BLaER1 treated with 17β-estradiol and CSF1 and Interleukin-3, amounts not matched to agents 10 nM and 100 nM (cell line): ENCODE results near the gene ANP32A.
A peak's percentile ranks its signal among the peaks of the same experiment; 100 is the strongest.
"Not testable (repeated sequence)": the region's sequence is repeated elsewhere in the genome, so short reads cannot be mapped to it uniquely, and the experiment has no call there.

Experiments
- H3K27ac ChIP-seq, 11 experiments: shearing (Covaris generic); formaldehyde crosslinking; 2 replicates each; pipeline ENCODE4 v1.8.1; 2022
- H3K27me3 ChIP-seq, 11 experiments: shearing (Covaris generic); formaldehyde crosslinking; 2 replicates each; pipeline ENCODE4 v1.8.1; 2022
- H3K36me3 ChIP-seq, 11 experiments: shearing (Covaris generic); formaldehyde crosslinking; 2 replicates each; pipeline ENCODE4 v1.8.1; 2022
- H3K4me1 ChIP-seq, 10 experiments: shearing (Covaris generic); formaldehyde crosslinking; 2 replicates each; pipeline ENCODE4 v1.8.1; 2022
- H3K4me2 ChIP-seq, 11 experiments: shearing (Covaris generic); formaldehyde crosslinking; 2 replicates each; pipeline ENCODE4 v1.8.1; 2022
- H3K4me3 ChIP-seq, 10 experiments: shearing (Covaris generic); formaldehyde crosslinking; 2 replicates each; pipeline ENCODE4 v1.8.1; 2022
- H3K9ac ChIP-seq, 11 experiments: shearing (Covaris generic); formaldehyde crosslinking; 2 replicates each; pipeline ENCODE4 v1.8.1; 2022
- H3K9me3 ChIP-seq, 11 experiments: shearing (Covaris generic); formaldehyde crosslinking; replicated peaks in 1 of 11; 2 replicates each; pipeline ENCODE4 v1.8.1; 2022
- H4K20me1 ChIP-seq, 11 experiments: shearing (Covaris generic); formaldehyde crosslinking; 2 replicates each; pipeline ENCODE4 v1.8.1; 2022
- Cebpa-rat ChIP-seq, 11 experiments: shearing (Covaris generic); IDR thresholded peaks; 2 replicates each; pipeline ENCODE4 v1.8.1; 2022

The ANP32A gene

DNA sequence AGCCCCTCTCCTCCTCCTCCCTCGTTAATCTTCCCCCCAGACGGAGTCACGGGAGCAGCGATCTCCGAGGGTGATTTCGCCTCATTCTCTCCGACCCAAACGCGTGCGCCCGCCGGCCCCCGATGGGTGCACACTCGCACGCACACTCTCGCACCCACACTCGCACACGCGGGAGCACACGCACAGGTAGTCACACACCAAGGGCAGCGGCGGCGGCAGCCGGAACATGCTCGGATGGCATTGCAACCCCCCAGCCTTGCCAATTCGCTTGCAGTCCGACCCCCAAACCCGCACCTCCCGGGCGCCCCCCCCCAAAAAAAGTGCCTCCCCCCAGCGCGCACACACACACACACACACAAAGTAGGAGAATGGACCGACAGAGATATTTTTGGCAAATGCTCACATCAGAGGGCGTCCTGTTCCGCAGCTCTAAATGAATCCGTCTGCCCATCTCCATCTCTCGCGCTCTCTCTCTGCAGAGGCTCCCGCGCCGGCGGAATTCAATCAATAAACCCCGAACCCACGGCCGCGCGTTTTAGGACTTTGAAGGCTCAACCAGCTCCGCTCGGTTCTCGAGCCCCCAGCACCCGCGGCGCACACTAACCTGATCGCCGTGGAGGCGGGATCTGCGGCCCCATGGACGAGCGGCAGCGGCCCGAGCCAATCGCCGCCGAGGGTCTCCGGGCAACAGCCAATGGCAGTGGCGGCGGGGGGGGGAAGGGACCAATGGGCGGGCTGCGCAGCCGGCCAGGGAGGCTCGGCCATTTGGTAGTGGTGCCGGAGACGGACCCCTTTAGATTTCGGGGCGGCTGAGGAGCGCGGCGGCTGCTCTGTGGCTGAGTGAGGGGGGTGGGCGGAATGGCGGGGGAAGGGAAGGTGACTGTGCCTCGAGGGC, at the start of gene ANP32A:
Gene ANP32A (minus strand): TSS at position 601 of the 895 bp plus-strand sequence. CDS start 144 bp downstream, at position 457.
- Histone ChIP-seq H3K9ac (peak within 1 kb of the TSS; percentile 93 to 100 (median 100)), H4K20me1 (peaks cover 12 to 27% (median 18%) of the 10 kb centered on the region in 11 experiments), H3K4me3 (peak within 1 kb of the TSS; percentile 79 to 99 (median 96)), H3K27ac (peak within 1 kb of the TSS; percentile 97 to 100 (median 100)), H3K36me3 (peaks cover 0 to 11% (median 7%) of the 10 kb centered on the region in 11 experiments; a peak in 11 of 22 replicates), H3K4me1 (peaks cover 23 to 32% (median 30%) of the 10 kb centered on the region in 10 experiments), H3K4me2 (peak within 1 kb of the TSS; percentile 84 to 99 (median 93)), H3K9me3 (no peaks in the 10 kb centered on the region), H3K27me3 (no peaks in the 10 kb centered on the region)
- no peak for TF ChIP-seq Cebpa-rat (IDR thresholded peaks at IDR 0.05)

DNA sequence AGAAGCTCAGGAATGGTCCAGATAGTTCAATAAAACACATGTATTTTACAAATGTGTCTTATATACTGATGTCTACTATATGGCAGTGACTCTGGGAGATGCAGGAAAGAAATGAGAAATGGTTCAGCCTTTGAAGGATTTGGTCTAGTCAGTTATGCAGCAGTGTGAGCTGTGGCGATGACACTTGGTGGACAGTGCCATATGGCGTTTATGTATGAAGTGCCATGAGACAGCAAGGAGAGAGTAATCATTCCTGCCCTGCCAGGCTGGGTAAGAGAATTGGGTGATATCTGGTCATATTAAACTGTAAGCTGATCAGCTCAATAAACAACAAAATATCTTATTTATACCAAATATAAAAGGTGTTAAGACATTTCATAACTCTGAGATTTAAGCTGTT, 47.6 kb upstream of the ANP32A start:
- Histone ChIP-seq H3K9ac (no peak overlapping the region), H4K20me1 (no peaks in the 10 kb centered on the region), H3K4me2 (no peak overlapping the region), H3K27me3 (no peaks in the 10 kb centered on the region), H3K36me3 (no peaks in the 10 kb centered on the region), H3K4me3 (no peak overlapping the region), H3K9me3 (peaks cover 9 to 11% (median 10%) of the 10 kb centered on the region in 11 experiments), H3K4me1 (no peaks in the 10 kb centered on the region), H3K27ac (no peak overlapping the region)
- no peak for TF ChIP-seq Cebpa-rat (IDR thresholded peaks at IDR 0.05)

DNA sequence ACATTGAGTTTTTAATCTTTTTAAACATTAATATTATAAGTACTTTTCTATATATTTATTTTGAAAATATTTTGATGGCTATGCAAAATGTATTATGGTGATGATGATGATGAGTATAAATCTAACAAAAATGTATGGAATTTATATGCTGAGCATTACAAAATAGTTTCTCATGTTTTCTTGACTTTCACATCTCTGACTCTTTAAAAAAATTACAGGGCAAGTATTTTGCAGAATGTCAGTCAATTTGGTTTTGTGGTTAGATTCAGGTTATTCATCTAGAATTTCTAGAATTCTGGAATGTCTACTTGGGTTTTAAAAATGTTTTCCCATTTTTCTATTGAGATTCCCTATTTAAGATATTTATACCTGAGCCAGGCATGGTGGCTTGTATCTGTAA, 41.7 kb upstream of the ANP32A start:
- TF ChIP-seq Cebpa-rat (IDR thresholded peaks at IDR 0.05) = no peak

DNA sequence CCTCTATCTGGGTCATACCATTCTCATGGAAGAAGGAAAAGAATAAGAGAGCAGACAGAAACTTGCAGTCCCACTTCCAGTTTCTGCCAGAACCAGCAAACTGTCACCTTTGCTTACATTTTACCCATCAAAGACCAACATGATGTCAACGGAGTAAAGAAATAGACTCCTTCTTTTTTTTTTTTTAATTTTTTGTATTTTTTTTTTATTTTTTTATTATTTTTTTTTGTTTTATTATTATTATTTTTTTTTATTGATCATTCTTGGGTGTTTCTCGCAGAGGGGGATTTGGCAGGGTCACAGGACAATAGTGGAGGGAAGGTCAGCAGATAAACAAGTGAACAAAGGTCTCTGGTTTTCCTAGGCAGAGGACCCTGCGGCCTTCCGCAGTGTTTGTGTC, 38.0 kb upstream of the ANP32A start:
- not testable (repeated sequence) for H3K9ac ChIP-seq, H3K4me3 ChIP-seq, H3K27me3 ChIP-seq, H3K4me1 ChIP-seq, H4K20me1 ChIP-seq, H3K4me2 ChIP-seq, H3K27ac ChIP-seq, H3K36me3 ChIP-seq
- peaks cover 40 to 59% (median 55%) of the 10 kb centered on the region in 11 experiments for H3K9me3 ChIP-seq

More for the DNA sequence above, 41.7 kb upstream of the ANP32A start:
- H3K4me3 ChIP-seq = no peak overlapping the region
- H4K20me1 ChIP-seq = no peaks in the 10 kb centered on the region
- no peak overlapping the region for H3K9ac ChIP-seq
- H3K27me3 ChIP-seq = no peaks in the 10 kb centered on the region
- H3K4me1 ChIP-seq = no peaks in the 10 kb centered on the region
- no peaks in the 10 kb centered on the region for H3K36me3 ChIP-seq
- no peak overlapping the region for H3K4me2 ChIP-seq
- no peak overlapping the region for H3K27ac ChIP-seq
- H3K9me3 ChIP-seq = peaks cover 30 to 51% (median 47%) of the 10 kb centered on the region in 11 experiments

DNA sequence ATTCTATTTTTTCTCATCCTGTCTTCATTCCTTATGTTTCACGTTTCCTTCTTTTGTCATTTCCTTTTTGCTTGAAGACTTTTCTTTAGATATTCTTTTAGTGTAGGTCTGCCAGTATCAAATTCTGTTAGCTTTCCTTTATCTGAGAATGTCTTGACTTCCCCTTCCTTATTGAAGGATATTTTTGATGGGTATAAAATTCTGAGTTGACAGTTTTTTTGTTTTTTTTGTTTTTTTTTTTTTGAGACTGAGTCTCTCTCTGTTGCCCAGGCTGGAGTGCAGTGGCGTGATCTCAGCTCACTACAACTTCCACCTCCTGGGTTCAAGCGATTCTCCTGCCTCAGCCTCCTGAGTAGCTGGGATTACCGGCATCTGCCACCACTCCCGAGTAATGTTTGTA, 36.7 kb upstream of the ANP32A start:
- not testable (repeated sequence) for H4K20me1 ChIP-seq, H3K36me3 ChIP-seq, H3K27me3 ChIP-seq, H3K9ac ChIP-seq, H3K4me3 ChIP-seq, H3K4me2 ChIP-seq, H3K27ac ChIP-seq, H3K4me1 ChIP-seq
- peaks cover 28 to 47% (median 43%) of the 10 kb centered on the region in 11 experiments for H3K9me3 ChIP-seq

DNA sequence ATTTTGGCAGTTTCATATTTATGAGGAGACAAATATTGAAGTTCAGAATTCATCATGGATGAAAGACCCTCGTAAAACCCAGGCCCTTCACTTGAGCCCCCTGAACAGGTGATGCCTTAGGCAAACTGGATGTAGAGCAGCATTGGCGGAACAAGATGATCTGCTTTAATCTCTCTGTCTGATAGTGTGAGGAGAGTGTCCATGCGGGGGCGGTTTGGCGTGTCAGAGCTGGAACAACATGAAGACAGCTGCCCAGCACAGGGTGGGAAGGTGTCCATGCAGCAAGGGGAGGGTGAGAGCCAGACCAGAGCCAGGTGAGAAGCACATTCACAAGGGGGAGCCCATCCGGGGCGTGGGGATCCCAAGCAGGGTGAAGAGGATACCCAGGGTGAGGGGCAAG, 31.8 kb upstream of the ANP32A start:
- no peak overlapping the region for H3K9ac ChIP-seq
- TF ChIP-seq Cebpa-rat (IDR thresholded peaks at IDR 0.05) = no peak
- H3K27me3 ChIP-seq = no peaks in the 10 kb centered on the region
- no peak overlapping the region for H3K27ac ChIP-seq
- H4K20me1 ChIP-seq = no peaks in the 10 kb centered on the region
- H3K4me2 ChIP-seq = no peak overlapping the region
- H3K4me1 ChIP-seq = no peaks in the 10 kb centered on the region
- H3K4me3 ChIP-seq = no peak overlapping the region
- no peaks in the 10 kb centered on the region for H3K36me3 ChIP-seq
- H3K9me3 ChIP-seq = peaks cover 2 to 19% (median 16%) of the 10 kb centered on the region in 11 experiments

DNA sequence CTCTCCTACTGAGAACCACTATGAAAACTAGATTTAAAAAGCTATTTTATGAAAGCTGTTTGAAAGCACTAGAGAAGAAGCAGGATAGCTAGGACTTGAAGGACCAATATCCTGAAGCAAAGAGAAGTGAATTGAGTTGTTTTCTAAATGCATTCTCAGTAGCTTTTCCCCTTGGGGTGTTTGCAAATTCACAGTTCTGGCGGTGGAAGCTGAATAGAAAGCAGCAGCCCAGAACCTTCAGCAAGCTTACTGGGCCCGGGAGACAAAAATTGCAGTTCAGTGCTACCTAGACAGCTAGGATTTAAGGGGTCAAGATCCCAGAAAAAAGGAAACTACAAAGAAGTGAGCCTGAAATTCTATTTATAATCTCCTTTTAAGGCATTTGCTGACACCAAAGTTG, 31.3 kb upstream of the ANP32A start:
- no peaks in the 10 kb centered on the region for H4K20me1 ChIP-seq
- no peak overlapping the region for H3K27ac ChIP-seq
- no peaks in the 10 kb centered on the region for H3K36me3 ChIP-seq
- no peak overlapping the region for H3K4me2 ChIP-seq
- TF ChIP-seq Cebpa-rat (IDR thresholded peaks at IDR 0.05) = no peak
- H3K9ac ChIP-seq = no peak overlapping the region
- H3K9me3 ChIP-seq = peaks cover 0 to 14% (median 11%) of the 10 kb centered on the region in 11 experiments; a peak in 17 of 22 replicates
- no peak overlapping the region for H3K4me3 ChIP-seq
- H3K27me3 ChIP-seq = no peaks in the 10 kb centered on the region
- no peaks in the 10 kb centered on the region for H3K4me1 ChIP-seq

DNA sequence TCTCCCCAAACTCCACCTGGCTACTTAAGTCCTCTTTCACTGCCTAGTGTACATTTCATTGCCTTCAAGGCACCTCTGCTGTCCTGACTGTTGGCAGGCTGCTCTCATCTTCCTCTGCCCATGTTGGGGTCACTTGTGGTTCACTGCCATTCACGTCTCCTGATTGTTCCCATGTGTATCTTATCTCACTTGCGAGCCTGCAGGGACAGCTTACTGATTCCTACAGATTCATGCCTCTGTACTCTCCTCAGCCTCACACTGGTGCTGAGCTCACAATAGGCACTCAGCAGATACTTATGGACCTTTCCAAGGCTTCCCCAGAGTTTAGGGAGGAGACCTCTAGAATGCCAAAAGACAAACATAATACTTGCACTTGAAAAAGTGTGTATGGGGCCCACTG, 28.8 kb upstream of the ANP32A start:
- Histone ChIP-seq H4K20me1 (no peaks in the 10 kb centered on the region), H3K4me2 (no peak overlapping the region), H3K27me3 (peaks cover 4 to 11% (median 9%) of the 10 kb centered on the region in 11 experiments; a peak in 21 of 22 replicates), H3K4me3 (no peak overlapping the region), H3K36me3 (no peaks in the 10 kb centered on the region), H3K4me1 (no peaks in the 10 kb centered on the region), H3K9ac (no peak overlapping the region), H3K9me3 (no peaks in the 10 kb centered on the region), H3K27ac (no peak overlapping the region)
- no peak for TF ChIP-seq Cebpa-rat (IDR thresholded peaks at IDR 0.05)

DNA sequence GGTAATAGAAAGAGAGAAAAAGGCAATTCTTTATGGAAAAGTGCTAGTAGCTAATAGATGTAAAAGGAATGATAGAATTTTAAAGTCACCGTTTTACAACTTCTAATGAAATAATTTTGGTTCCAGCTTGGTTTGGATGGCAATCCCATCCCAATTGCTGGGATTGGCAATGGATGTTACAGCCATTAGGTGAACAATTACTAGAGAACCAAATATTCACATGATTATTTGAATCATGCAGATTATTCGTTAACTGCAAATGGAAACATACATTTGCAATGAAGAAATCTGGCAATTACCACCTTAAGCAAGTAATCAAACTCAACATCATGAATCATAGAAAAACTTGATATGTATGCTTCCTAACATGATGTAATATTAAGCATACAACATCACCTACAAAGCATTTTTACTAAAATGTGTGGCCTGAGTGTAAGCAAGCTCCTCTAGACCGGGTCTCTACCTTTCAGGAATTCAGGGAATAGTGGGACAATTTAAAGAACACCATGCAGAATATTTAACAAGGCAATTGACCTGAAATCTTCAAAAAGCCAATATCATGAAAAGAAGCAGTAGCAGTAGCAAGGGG, 26.2 kb upstream of the ANP32A start:
- Histone ChIP-seq H3K4me3 (no peak overlapping the region), H4K20me1 (peaks cover 0 to 6% (median 0%) of the 10 kb centered on the region in 11 experiments; a peak in 3 of 22 replicates), H3K4me1 (no peaks in the 10 kb centered on the region), H3K36me3 (no peaks in the 10 kb centered on the region), H3K4me2 (no peak overlapping the region), H3K9me3 (no peaks in the 10 kb centered on the region), H3K9ac (no peak overlapping the region), H3K27ac (no peak overlapping the region), H3K27me3 (peaks cover 25 to 36% (median 35%) of the 10 kb centered on the region in 11 experiments)
- TF ChIP-seq Cebpa-rat (IDR thresholded peaks at IDR 0.05) = no peak
